GM12878 (cell line): ENCODE measurements around the gene RXFP3. TPM values are rescaled to one million over a fixed set of nuclear protein-coding genes. Genes with fewer than 3 reads are reported as not detected.

Source experiments
- ATAC-seq: fragments of 200-7000 bp; cut with Tn5 transposase; 3 replicates; pipeline ENCODE4 v1.9.1; 2020; ENCODE audit warnings: mild to moderate bottlenecking, moderate library complexity
- BruUV-seq: library from RNA; stranded (reverse); fragments of 400-500 nt; replicated peaks from 2 replicates; lab custom pipeline; 2021; lab: Mats Ljungman, UMichigan
- CTCF ChIA-PET: fragments of 300-600 bp; sonication (Branson Sonifier 250); formaldehyde crosslinking; extraction: SDS; loops from one replicate; lab custom pipeline; 2021; ENCODE audit warnings: inconsistent platforms; lab: Yijun Ruan, JAX
- POLR2A ChIA-PET: fragments of 350-600 bp; formaldehyde crosslinking; extraction: SDS; loops from one replicate; lab custom pipeline; 2021; ENCODE audit warnings: inconsistent platforms; lab: Charles Lee
- RAD21 ChIA-PET: fragments of 300-600 bp; sonication (Branson Sonifier 250); formaldehyde crosslinking; loops from one replicate; lab custom pipeline; 2023; ENCODE audit warnings: antibody characterized with exemption; ENCODE audit not compliant: unreplicated experiment; lab: Charles Lee
- SMC1A ChIA-PET: fragments of 300-600 bp; sonication (Branson Sonifier 250); formaldehyde crosslinking; loops from one replicate; lab custom pipeline; 2023; ENCODE audit not compliant: unreplicated experiment, uncharacterized antibody; lab: Charles Lee
- DNase-seq: peaks from one replicate; pipeline ENCODE4 v3.0.0-alpha.2; 2011; ENCODE audit warnings: low read depth, low spot score
- FAIRE-seq: peaks from 3 replicates; lab custom pipeline; 2011; peaks lifted over from hg19 to GRCh38; lab: Jason Lieb, UNC
- H2AFZ ChIP-seq: 2 replicates; pipeline ENCODE4 v1.6.0; 2011; ENCODE audit warnings: low read depth, low read length, control low read depth; ENCODE audit not compliant: control insufficient read depth
- H3K27ac ChIP-seq: 2 replicates; pipeline ENCODE4 v1.5.1; 2011; ENCODE audit warnings: control low read depth; ENCODE audit not compliant: control insufficient read depth, insufficient read depth
- H3K27me3 ChIP-seq, 2 experiments: replicated peaks in 1 of 2; 2 replicates each; pipeline versions ENCODE4 v1.6.0 to v1.6.1; 2011; ENCODE audit warnings: low read length in 1 of 2; ENCODE audit not compliant: control insufficient read depth in 2 of 2, insufficient read depth in 2 of 2
- H3K36me3 ChIP-seq, 2 experiments: 2 replicates each; pipeline ENCODE4 v1.5.1; 2011; ENCODE audit warnings: low read length in 1 of 2; ENCODE audit not compliant: control insufficient read depth in 2 of 2, insufficient read depth in 2 of 2
- H3K4me1 ChIP-seq: 2 replicates; pipeline ENCODE4 v1.6.1; 2011; ENCODE audit warnings: mild to moderate bottlenecking, low read length, moderate library complexity, mixed read lengths; ENCODE audit not compliant: control insufficient read depth, insufficient read depth
- H3K4me2 ChIP-seq: 2 replicates; pipeline ENCODE4 v1.6.0; 2011; ENCODE audit warnings: control low read depth; ENCODE audit not compliant: control insufficient read depth, insufficient read depth
- H3K4me3 ChIP-seq: fragments of 200-600 bp; sonication (generic); 2 replicates; pipeline ENCODE4 v1.5.1; 2016
- H3K79me2 ChIP-seq: 2 replicates; pipeline ENCODE4 v1.6.0; 2011; ENCODE audit warnings: low read length; ENCODE audit not compliant: control insufficient read depth, insufficient read depth
- H3K9ac ChIP-seq: 2 replicates; pipeline ENCODE4 v1.8.0; 2011; ENCODE audit warnings: low read length, control low read depth, mixed read lengths; ENCODE audit not compliant: control insufficient read depth, insufficient read depth
- H3K9me3 ChIP-seq: replicated peaks from 3 replicates; pipeline ENCODE4 v1.5.1; 2011; ENCODE audit warnings: mild to moderate bottlenecking, low read length; ENCODE audit not compliant: control insufficient read depth, insufficient read depth
- H4K20me1 ChIP-seq: 2 replicates; pipeline ENCODE4 v1.6.0; 2011; ENCODE audit not compliant: control insufficient read depth, insufficient read depth
- BCL11A ChIP-seq: IDR thresholded peaks from 2 replicates; pipeline ENCODE4 v1.6.1; 2011; ENCODE audit warnings: low read depth, low read length
- CTCF ChIP-seq, 3 experiments: IDR thresholded peaks in 2 of 3; conservative IDR thresholded peaks in 1 of 3; 2 replicates each; pipeline ENCODE4 v1.5.1; 2011; ENCODE audit warnings: low read depth in 3 of 3, low read length in 3 of 3, mild to moderate bottlenecking in 3 of 3, control low read depth in 2 of 3, moderate library complexity in 2 of 3, inconsistent platforms in 1 of 3, mixed read lengths in 1 of 3; ENCODE audit not compliant: control insufficient read depth in 2 of 3, insufficient read depth in 1 of 3; ENCODE audit errors: extremely low read depth in 1 of 3
- E2F8 ChIP-seq: fragments of 450-650 bp; IDR thresholded peaks from 2 replicates; pipeline ENCODE4 v1.6.1; 2018; ENCODE audit warnings: mild to moderate bottlenecking, low read depth, moderate library complexity; ENCODE audit not compliant: partially characterized antibody
- EZH2 ChIP-seq: IDR thresholded peaks from 2 replicates; pipeline ENCODE4 v1.6.1; 2012; ENCODE audit warnings: low read depth, mild to moderate bottlenecking, control low read depth, inconsistent platforms, low read length, borderline replicate concordance; ENCODE audit not compliant: control insufficient read depth
- HSF1 ChIP-seq: fragments of 150-350 bp; IDR thresholded peaks from 2 replicates; pipeline ENCODE4 v1.6.1; 2014; ENCODE audit warnings: mild to moderate bottlenecking, low read depth, low read length
- IRF4 ChIP-seq: IDR thresholded peaks from 2 replicates; pipeline ENCODE4 v1.6.1; 2011; ENCODE audit warnings: low read depth, low read length
- JUND ChIP-seq: IDR thresholded peaks from 2 replicates; pipeline ENCODE4 v1.6.1; 2012; ENCODE audit warnings: low read depth, mild to moderate bottlenecking, low read length, improper control_type of control experiment, moderate library complexity
- PAX5 ChIP-seq: IDR thresholded peaks from 2 replicates; pipeline ENCODE4 v1.6.1; 2011; ENCODE audit warnings: low read depth, low read length, borderline replicate concordance
- POLR2A ChIP-seq: IDR thresholded peaks from 2 replicates; pipeline ENCODE4 v1.6.1; 2011; ENCODE audit warnings: low read depth, mild to moderate bottlenecking, low read length
- POU2F2 ChIP-seq: IDR thresholded peaks from 3 replicates; pipeline ENCODE4 v1.6.1; 2011; ENCODE audit warnings: low read depth, mild to moderate bottlenecking, low read length, borderline replicate concordance
- SIN3A ChIP-seq: IDR thresholded peaks from 2 replicates; pipeline ENCODE4 v1.6.1; 2012; ENCODE audit warnings: low read depth, low read length, improper control_type of control experiment
- SMAD5 ChIP-seq: IDR thresholded peaks from 2 replicates; pipeline ENCODE4 v1.6.1; 2016; ENCODE audit warnings: antibody characterized with exemption, low read depth
- SREBF1 ChIP-seq: IDR thresholded peaks from 2 replicates; pipeline ENCODE4 v1.6.1; 2012; ENCODE audit warnings: mild to moderate bottlenecking, low read length
- SRF ChIP-seq, 2 experiments: IDR thresholded peaks; 2 replicates each; pipeline ENCODE4 v1.6.1; 2011; ENCODE audit warnings: low read depth in 2 of 2, low read length in 2 of 2, mild to moderate bottlenecking in 1 of 2, moderate library complexity in 1 of 2
- STAT3 ChIP-seq: IDR thresholded peaks from 2 replicates; pipeline ENCODE4 v1.6.1; 2011; ENCODE audit warnings: low read depth, low read length, improper control_type of control experiment
- USF1 ChIP-seq: IDR thresholded peaks from 2 replicates; pipeline ENCODE4 v1.6.1; 2011; ENCODE audit warnings: borderline replicate concordance, low read depth, mild to moderate bottlenecking, moderate library complexity, mixed read lengths, low read length; ENCODE audit not compliant: insufficient read depth; ENCODE audit errors: extremely low read length
- ZZZ3 ChIP-seq: IDR thresholded peaks from 2 replicates; pipeline ENCODE4 v1.6.1; 2011; ENCODE audit warnings: low read depth; ENCODE audit not compliant: control insufficient read depth, insufficient read length
- WGBS: methylation state at CpG from one replicate; pipeline ENCODE4 v1.1.6; 2016; ENCODE audit warnings: low lambda C conversion rate; ENCODE audit not compliant: insufficient replicate concordance, insufficient coverage; ENCODE audit errors: missing lambda C conversion rate; 5-methylcytosine and 5-hydroxymethylcytosine counted together
- in situ Hi-C: fragments of 300-500 bp; cut with MboI; formaldehyde crosslinking; loops from 9 replicates; pipeline ENCODE4 v1.14.3; 2018; ENCODE audit warnings: mixed read lengths
- intact Hi-C: fragments of 100-400 bp; cut with micrococcal nuclease; formaldehyde crosslinking; loops from one replicate; pipeline ENCODE4 v1.14.2; 2022; ENCODE audit not compliant: unreplicated experiment
- polyA plus RNA-seq, 11 experiments: library from polyadenylated mRNA; depleted of rRNA in 4 of 11; unstranded in 6 of 11; stranded (reverse) in 5 of 11; fragments of >200 nt; fragmentation: Nextera tagmentation in 4 of 11; fragmentation: Illumina TruSeq in 1 of 11; extraction: Ambion mirVana in 4 of 11; extraction: Trizol in 1 of 11; gene quantifications; 1 replicate in 1 of 11; 2 replicates in 10 of 11; pipeline versions ENCODE4 v1.2.1 to v1.2.3, GENCODE V29; 2011 to 2016; ENCODE audit warnings: inconsistent platforms in 2 of 11, missing spikeins in 2 of 11, low read depth in 1 of 11
- total RNA-seq, 4 experiments: library from RNA; depleted of rRNA in 3 of 4; stranded (reverse); fragments of >200 nt in 3 of 4; fragmentation: Illumina TruSeq in 1 of 4; extraction: Trizol in 1 of 4; gene quantifications; 2 replicates each; pipeline versions ENCODE4 v1.2.1 to v1.2.3, GENCODE V29; 2013 to 2021

The RXFP3 gene
- total and polyA plus RNA-seq, 10 of the 15 experiments (the other 5 are each of a cell fraction or from before 2014, with no cell fraction given) = 0.03 to 0.06 TPM; not detected in 8

GRCh38 chr5:33958176-33958575 lies 22.0 kb downstream of the RXFP3 start:
- no peaks in the 10 kb centered on the region for H3K27me3 ChIP-seq
- no peaks in the 10 kb centered on the region for H3K4me1 ChIP-seq
- H3K79me2 ChIP-seq = no peaks in the 10 kb centered on the region
- ATAC-seq (no peak), FAIRE-seq (no peak), DNase-seq (no peak)
- SMC1A ChIA-PET = interaction anchor here (1.7 kb wide), 1 partner anchor 379 kb away, joined by 3 read pairs; no protein-coding TSS in a partner anchor
- H4K20me1 ChIP-seq = no peaks in the 10 kb centered on the region
- H3K4me3 ChIP-seq = no peak overlapping the region
- WGBS = 67% methylated on average over 2 of the region's 2 CpGs
- H3K27ac ChIP-seq = no peak overlapping the region
- no peak for TF ChIP-seq E2F8
- TF ChIP-seq SIN3A = no peak
- TF ChIP-seq SREBF1 = no peak
- no peak for TF ChIP-seq PAX5
- no peak for TF ChIP-seq BCL11A
- TF ChIP-seq CTCF (IDR thresholded peaks at IDR 0.05 in 2 of 3, conservative IDR thresholded peaks at IDR 0.05 in 1 of 3; ENCODE audit: control insufficient read depth in 2 of 3, extremely low read depth in 1 of 3, insufficient read depth in 1 of 3, low read depth in 3 of 3, low read length in 3 of 3) = no peak
- TF ChIP-seq ZZZ3 = no peak
- TF ChIP-seq USF1 = no peak
- no peak for TF ChIP-seq STAT3
- no peak for TF ChIP-seq POU2F2
- TF ChIP-seq POLR2A = no peak
- no peak for TF ChIP-seq SMAD5
- no peak for TF ChIP-seq IRF4
- no peak for TF ChIP-seq HSF1
- TF ChIP-seq SRF (IDR thresholded peaks at IDR 0.05; ENCODE audit: low read depth in 2 of 2, low read length in 2 of 2) = no peak
- no peak for TF ChIP-seq EZH2
- no peak for TF ChIP-seq JUND
- in situ Hi-C loops = no loop called here
- H3K4me2 ChIP-seq = no peak overlapping the region
- H3K9me3 ChIP-seq = no peaks in the 10 kb centered on the region; the same call in 2 of the 3 replicates
- no peak overlapping the region for H2AFZ ChIP-seq
- no TSS peak for BruUV-seq
- POLR2A ChIA-PET = no interaction called here
- H3K9ac ChIP-seq = no peak overlapping the region
- CTCF ChIA-PET = interaction anchor here (2.0 to 8.9 kb wide), 2 partner anchors 12 to 24 kb away, joined by 5 to 63 read pairs; no protein-coding TSS in a partner anchor
- H3K36me3 ChIP-seq = no peaks in the 10 kb centered on the region
- intact Hi-C loops = no loop called here
- RAD21 ChIA-PET = no interaction called here
